ENCODE results near the gene CPE.

The CPE gene

DNA sequence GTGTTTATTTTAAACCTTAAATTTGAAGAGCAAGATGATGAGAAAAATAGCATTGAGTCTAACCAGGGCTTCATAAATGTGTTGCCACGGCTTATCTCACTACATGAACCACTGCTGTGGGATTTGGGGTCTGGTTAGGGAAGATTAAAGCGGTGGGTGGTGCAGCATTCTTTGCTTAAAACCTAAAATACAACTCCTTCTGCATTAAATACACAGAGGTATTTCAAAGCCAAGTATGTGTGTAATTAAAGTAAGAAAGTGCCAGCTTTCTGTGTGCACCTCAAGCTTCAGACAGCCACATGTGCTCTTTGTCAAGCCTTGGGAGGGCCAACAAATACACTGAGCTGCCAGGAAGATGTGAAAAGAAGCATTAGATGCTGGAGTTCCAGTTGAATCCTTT, 128.0 kb downstream of the CPE start:
- H3K9me3 ChIP-seq (ENCODE audit: insufficient read depth, low read depth, low read length): no peaks in the 10 kb centered on the region
- no peaks in the 10 kb centered on the region for H3K36me3 ChIP-seq (ENCODE audit: insufficient read depth, low read length)
- no peaks in the 10 kb centered on the region for H3K9me2 ChIP-seq (replicated peaks; ENCODE audit: low read depth, low read length)
- no peak overlapping the region for H3K4me2 ChIP-seq (ENCODE audit: low read depth, low read length, poor library complexity, severe bottlenecking)
- H3K4me1 ChIP-seq (ENCODE audit: insufficient read depth, low read length, poor library complexity, severe bottlenecking): no peaks in the 10 kb centered on the region
- H4K20me1 ChIP-seq (ENCODE audit: insufficient read depth, low read length, poor library complexity, severe bottlenecking): no peaks in the 10 kb centered on the region
- no peaks in the 10 kb centered on the region for H3F3A ChIP-seq (ENCODE audit: low read depth)
- H3K27me3 ChIP-seq (ENCODE audit: insufficient read depth, low read length, poor library complexity, severe bottlenecking): no peaks in the 10 kb centered on the region
- H3K4me3 ChIP-seq (ENCODE audit: low read length, poor library complexity, severe bottlenecking): no peak overlapping the region
- no peak for TF ChIP-seq EZH2phosphoT487 (IDR thresholded peaks at IDR 0.05; ENCODE audit: borderline replicate concordance)
- TF ChIP-seq, protein P1, sequence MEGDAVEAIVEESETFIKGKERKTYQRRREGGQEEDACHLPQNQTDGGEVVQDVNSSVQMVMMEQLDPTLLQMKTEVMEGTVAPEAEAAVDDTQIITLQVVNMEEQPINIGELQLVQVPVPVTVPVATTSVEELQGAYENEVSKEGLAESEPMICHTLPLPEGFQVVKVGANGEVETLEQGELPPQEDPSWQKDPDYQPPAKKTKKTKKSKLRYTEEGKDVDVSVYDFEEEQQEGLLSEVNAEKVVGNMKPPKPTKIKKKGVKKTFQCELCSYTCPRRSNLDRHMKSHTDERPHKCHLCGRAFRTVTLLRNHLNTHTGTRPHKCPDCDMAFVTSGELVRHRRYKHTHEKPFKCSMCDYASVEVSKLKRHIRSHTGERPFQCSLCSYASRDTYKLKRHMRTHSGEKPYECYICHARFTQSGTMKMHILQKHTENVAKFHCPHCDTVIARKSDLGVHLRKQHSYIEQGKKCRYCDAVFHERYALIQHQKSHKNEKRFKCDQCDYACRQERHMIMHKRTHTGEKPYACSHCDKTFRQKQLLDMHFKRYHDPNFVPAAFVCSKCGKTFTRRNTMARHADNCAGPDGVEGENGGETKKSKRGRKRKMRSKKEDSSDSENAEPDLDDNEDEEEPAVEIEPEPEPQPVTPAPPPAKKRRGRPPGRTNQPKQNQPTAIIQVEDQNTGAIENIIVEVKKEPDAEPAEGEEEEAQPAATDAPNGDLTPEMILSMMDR (conservative IDR thresholded peaks at IDR 0.05; ENCODE audit: low read length): no peak
- no peak overlapping the region for H2AFZ ChIP-seq (ENCODE audit: low read length)
- H3K9ac ChIP-seq (ENCODE audit: low read depth, low read length, poor library complexity, severe bottlenecking): no peak overlapping the region
- no peaks in the 10 kb centered on the region for H3K79me2 ChIP-seq (ENCODE audit: insufficient read depth, low read length)

DNA sequence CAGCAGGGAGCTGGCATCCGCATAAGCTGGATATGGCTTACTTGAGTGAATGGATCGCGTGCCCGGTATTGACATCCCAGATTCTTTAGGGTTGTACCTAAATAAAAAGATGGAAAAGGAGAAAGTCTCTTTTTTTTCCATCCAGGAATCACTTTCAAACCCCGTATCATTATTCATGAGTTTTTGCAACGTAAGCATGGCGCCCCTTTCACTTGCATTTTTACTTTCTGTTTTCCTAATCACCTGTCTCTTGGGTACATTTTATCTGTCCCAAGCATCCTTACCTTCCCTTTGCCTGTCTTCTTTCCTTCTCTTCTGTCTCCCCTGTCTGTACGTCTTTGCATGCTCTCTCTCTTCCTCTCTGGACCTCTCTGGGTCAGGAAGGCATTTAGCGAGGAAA, 128.6 kb downstream of the CPE start:
- TF ChIP-seq EZH2phosphoT487 (IDR thresholded peaks at IDR 0.05; ENCODE audit: borderline replicate concordance): no peak
- TF ChIP-seq, protein P1 (conservative IDR thresholded peaks at IDR 0.05; ENCODE audit: low read length): no peak
- Histone ChIP-seq H3K36me3 (ENCODE audit: insufficient read depth, low read length) (no peaks in the 10 kb centered on the region), H3K79me2 (ENCODE audit: insufficient read depth, low read length) (no peaks in the 10 kb centered on the region), H3F3A (ENCODE audit: low read depth) (no peaks in the 10 kb centered on the region), H2AFZ (ENCODE audit: low read length) (no peak overlapping the region), H3K9me3 (ENCODE audit: insufficient read depth, low read depth, low read length) (no peaks in the 10 kb centered on the region), H3K27me3 (ENCODE audit: insufficient read depth, low read length, poor library complexity, severe bottlenecking) (no peaks in the 10 kb centered on the region), H3K4me3 (ENCODE audit: low read length, poor library complexity, severe bottlenecking) (no peak overlapping the region), H3K9ac (ENCODE audit: low read depth, low read length, poor library complexity, severe bottlenecking) (no peak overlapping the region), H4K20me1 (ENCODE audit: insufficient read depth, low read length, poor library complexity, severe bottlenecking) (no peaks in the 10 kb centered on the region), H3K4me1 (ENCODE audit: insufficient read depth, low read length, poor library complexity, severe bottlenecking) (no peaks in the 10 kb centered on the region), H3K9me2 (replicated peaks; ENCODE audit: low read depth, low read length) (no peaks in the 10 kb centered on the region), H3K4me2 (ENCODE audit: low read depth, low read length, poor library complexity, severe bottlenecking) (no peak overlapping the region)

DNA sequence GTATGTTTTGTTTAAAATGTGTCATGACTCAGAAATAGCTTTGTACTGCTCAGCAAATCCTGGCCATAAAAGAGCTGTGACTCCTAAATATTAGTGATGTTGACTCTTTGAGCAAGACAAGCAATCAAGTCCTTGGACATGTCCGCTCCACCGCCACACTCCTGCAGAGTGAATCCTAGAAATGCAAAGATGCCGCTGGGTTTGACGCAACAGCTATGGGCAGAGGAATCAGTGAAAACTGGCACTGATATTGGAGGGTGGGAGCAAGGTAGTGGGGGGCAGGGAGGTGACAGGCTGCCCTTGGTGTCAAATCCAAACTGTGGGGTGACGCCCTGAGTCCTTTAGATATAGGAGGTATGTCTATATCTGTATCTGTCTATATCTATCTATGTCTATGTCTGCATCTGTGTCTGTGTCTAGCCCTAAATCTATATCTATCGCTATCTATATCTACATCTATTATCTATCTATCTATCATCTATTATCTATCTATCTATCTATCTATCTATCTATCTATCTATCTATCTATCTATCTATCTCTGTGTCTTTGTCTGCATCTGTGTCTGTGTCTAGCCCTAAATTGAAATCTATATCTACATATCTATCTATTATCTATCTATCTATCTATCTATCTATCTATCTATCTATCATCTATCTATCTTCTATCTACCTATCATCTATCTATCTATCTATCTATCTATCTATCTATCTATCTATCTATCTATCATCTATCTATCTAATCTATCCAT, 129.7 kb downstream of the CPE start:
- H3K4me3 ChIP-seq (ENCODE audit: low read length, poor library complexity, severe bottlenecking): no peak overlapping the region
- no peak overlapping the region for H3K9ac ChIP-seq (ENCODE audit: low read depth, low read length, poor library complexity, severe bottlenecking)
- H3K4me1 ChIP-seq (ENCODE audit: insufficient read depth, low read length, poor library complexity, severe bottlenecking): no peaks in the 10 kb centered on the region
- H3K9me3 ChIP-seq (ENCODE audit: insufficient read depth, low read depth, low read length): no peaks in the 10 kb centered on the region
- no peaks in the 10 kb centered on the region for H3K36me3 ChIP-seq (ENCODE audit: insufficient read depth, low read length)
- H3K27me3 ChIP-seq (ENCODE audit: insufficient read depth, low read length, poor library complexity, severe bottlenecking): no peaks in the 10 kb centered on the region
- TF ChIP-seq EZH2phosphoT487 (IDR thresholded peaks at IDR 0.05; ENCODE audit: borderline replicate concordance): no peak
- TF ChIP-seq, protein P1 (conservative IDR thresholded peaks at IDR 0.05; ENCODE audit: low read length): no peak
- H3K79me2 ChIP-seq (ENCODE audit: insufficient read depth, low read length): no peaks in the 10 kb centered on the region
- H4K20me1 ChIP-seq (ENCODE audit: insufficient read depth, low read length, poor library complexity, severe bottlenecking): no peaks in the 10 kb centered on the region
- H2AFZ ChIP-seq (ENCODE audit: low read length): no peak overlapping the region
- no peaks in the 10 kb centered on the region for H3K9me2 ChIP-seq (replicated peaks; ENCODE audit: low read depth, low read length)
- H3F3A ChIP-seq (ENCODE audit: low read depth): no peaks in the 10 kb centered on the region
- H3K4me2 ChIP-seq (ENCODE audit: low read depth, low read length, poor library complexity, severe bottlenecking): no peak overlapping the region

Measured in Loucy (cell line).